C4-2B (cell line): ENCODE results near the gene CEACAM7.

Experiments
- CTCF ChIP-seq: fragments of 450-650 bp; conservative IDR thresholded peaks from 2 replicates; pipeline ENCODE4 v1.5.1; 2017; ENCODE audit warnings: mild to moderate bottlenecking
- ZFX ChIP-seq: fragments of 450-650 bp; IDR thresholded peaks from 2 replicates; pipeline ENCODE4 v1.6.1; 2017

GRCh38 chr19:41623360-41623759, 64.7 kb downstream of the CEACAM7 start:
- no peak for TF ChIP-seq CTCF
- no peak for TF ChIP-seq ZFX
